Loucy (cell line): Measurements from ENCODE around the gene KCND2.

Experiments
- CTCF ChIP-seq: fragments of 200-600 bp; sonication (generic); conservative IDR thresholded peaks from 2 replicates; pipeline ENCODE4 v1.5.1; 2014; ENCODE audit warnings: mild to moderate bottlenecking, antibody characterized with exemption, low read length
- EZH2phosphoT487 ChIP-seq: fragments of 200-600 bp; IDR thresholded peaks from 2 replicates; pipeline ENCODE4 v1.6.1; 2018; ENCODE audit warnings: antibody characterized with exemption, mild to moderate bottlenecking, moderate library complexity, borderline replicate concordance

GRCh38 chr7:120733835-120734234 is 460.9 kb downstream of the KCND2 start:
- no peak for TF ChIP-seq CTCF
- no peak for TF ChIP-seq EZH2phosphoT487
